GM18526 (cell line): ENCODE data around the gene FCGR3B.
"Not testable (repeated sequence)": the region's sequence is repeated elsewhere in the genome, so short reads cannot be mapped to it uniquely, and the experiment has no call there.

Source experiments
- POLR2A ChIP-seq: IDR thresholded peaks from 3 replicates; pipeline ENCODE4 v1.6.1; 2011; ENCODE audit not compliant: insufficient read length; ENCODE audit errors: extremely low read depth

The FCGR3B gene

DNA sequence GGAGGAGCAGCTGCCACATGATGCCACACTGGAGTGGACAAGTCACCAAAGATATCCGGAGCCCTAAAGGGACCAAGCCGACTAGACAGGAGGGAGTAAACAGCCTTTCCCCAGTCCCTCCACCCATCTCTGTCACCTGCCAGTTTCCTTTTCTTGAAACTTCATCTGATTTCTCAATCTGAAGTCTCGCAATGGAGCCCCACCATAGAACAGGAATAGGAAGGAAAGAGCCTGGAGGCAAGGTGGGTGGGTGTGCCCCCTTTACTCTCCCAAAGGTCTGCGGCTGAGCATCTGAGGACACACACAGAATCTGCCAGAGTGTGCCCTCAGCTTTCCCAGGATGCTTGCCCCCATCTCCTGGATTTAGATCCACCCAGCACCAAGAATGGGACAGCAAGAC lies at the start of gene FCGR3B:
FCGR3B (minus strand) TSS at position 101 of the 400 bp plus-strand sequence; CDS start at position 19, 82 bp downstream.
- TF ChIP-seq POLR2A: no peak

DNA sequence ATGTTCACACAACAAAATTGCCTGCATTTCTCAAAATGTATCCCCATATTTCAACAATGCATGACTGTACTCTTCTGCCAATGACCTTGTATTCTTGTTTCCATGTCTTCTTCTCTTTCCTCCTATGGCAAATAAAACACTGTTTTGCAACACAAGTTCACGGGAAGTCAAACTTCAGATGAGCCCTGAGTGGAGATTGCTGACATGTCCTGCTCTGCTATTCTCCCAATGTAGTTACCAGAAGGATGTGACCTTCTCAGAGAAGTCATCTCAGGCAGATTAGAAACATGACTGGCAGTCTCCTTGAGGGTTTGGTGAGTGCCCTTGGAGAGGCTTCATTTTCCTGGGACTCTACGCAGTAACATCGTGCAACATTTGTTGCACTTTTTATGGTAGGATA lies 47.5 kb upstream of the FCGR3B start:
- TF ChIP-seq POLR2A: no peak

DNA sequence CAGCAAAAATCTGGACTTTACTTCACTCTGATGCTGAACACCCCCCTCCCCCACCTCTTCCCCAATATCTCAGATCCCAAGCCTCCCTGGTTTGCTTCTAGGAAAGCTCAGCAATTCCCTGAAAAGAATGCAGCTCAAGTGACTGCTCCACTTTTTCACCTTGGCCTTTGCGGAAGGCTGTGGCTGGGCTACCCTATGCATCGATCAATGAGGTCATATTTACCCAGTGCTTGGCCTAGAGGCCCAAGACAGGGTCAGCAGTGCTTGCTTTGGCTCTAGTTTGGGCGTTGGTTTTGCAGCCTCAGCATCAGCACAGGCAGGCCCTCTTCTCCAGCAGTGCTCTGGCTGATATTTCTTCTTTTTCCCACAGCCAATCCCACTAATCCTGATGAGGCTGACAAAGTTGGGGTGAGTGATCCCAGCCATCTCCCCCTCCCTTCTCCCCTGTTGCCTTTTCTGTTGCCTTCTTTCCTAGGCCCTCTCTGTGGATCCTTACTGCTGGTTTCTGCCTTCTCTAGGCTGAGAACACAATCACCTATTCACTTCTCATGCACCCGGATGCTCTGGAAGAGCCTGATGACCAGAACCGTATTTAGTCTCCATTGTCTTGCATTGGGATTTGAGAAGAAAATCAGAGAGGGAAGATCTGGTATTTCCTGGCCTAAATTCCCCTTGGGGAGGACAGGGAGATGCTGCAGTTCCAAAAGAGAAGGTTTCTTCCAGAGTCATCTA lies 46.1 kb upstream of the FCGR3B start:
- no peak for TF ChIP-seq POLR2A

DNA sequence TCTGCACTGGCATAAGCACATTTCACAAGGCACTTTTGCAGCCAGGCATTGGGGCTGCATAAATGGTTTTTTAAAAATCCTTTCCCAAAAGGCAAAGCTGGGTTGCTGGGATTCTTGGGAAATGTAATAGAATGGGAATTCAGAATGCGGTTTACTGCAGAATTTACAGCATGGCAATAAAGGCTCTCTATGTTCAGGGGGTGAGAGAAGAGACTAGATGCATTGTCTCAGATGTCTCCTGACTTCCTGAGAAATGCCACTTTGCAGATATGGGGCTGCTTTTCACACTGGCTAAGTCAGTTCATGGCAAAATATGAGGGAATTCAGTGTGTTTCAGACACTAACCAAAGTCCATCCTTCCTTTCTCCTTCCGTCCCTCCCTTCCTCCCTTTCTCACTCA lies 45.5 kb upstream of the FCGR3B start:
- TF ChIP-seq POLR2A: no peak

DNA sequence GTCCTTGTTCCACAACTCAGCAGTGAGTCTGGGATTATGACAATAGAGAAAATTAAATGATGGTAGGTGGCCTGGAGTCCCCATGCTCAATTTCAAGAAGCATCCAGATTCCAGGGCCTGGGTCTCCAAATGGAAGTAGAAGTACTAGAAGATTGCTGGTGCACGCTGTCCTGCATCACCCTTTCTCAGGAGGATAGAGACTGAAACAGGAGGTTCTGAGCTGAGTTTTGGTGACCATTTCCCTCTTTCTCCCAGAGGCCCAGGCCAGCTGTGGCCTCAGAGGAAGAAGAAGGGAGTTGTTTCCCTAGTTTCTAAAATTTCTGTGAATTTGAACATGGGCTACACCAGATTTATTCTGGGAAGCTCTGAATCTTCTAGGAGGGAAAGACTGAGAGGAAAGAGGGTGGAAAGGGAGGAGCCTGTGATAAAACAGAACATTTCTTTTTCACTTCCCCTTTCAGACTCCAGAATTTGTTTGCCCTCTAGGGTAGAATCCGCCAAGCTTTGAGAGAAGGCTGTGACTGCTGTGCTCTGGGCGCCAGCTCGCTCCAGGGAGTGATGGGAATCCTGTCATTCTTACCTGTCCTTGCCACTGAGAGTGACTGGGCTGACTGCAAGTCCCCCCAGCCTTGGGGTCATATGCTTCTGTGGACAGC lies 31.8 kb upstream of the FCGR3B start, which contains the start of gene FCGR2B:
FCGR2B (plus strand) TSS at position 460 of the 656 bp plus-strand sequence; CDS start at position 559, 99 bp downstream.
- not testable (repeated sequence) for TF ChIP-seq POLR2A

DNA sequence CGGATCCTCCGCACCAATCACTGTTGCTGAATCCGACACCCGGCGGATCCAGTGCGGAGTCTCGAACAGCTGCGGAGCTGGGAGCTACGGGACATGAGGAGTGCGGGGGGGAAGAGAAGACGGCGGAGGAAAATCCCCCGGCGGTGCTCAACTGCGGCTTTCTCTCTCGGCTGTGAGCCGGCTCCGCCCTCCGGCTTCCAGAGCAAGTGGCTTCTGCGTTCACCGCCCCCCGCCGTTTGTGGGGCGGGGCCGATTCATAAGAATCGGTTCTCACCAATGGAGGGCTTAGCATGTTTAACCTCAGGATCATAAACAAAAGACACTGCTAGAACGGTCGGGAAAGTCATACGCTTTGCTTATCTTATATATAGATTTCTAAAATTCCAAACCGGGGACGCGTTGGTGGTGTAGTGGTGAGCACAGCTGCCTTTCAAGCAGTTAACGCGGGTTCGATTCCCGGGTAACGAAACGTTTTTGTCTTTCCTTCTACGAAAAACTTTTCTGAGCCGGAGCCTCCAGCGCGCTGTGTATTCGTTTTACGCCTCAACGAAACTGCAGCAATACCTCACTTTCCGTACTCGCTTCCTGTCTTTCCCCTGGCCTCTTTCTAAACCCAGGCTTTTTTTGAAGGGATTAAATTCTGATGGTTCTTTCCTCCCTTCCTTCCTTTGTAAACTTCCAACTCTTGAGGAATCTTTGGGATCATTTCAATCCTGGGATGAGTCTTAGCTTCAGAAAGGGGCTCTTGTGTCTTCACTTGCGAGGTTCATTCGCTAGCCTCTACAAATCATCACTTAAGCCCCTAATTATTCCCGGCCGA lies 18.4 kb downstream of the FCGR3B start:
- peak; percentile 30 for TF ChIP-seq POLR2A
